Activated CD8-positive, alpha-beta memory T cell treated with anti-CD3 and anti-CD28 coated beads for 4 hours (primary cell): Measurements from ENCODE around the gene NOC4L.
"Not testable (repeated sequence)": the region's sequence is repeated elsewhere in the genome, so short reads cannot be mapped to it uniquely, and the experiment has no call there.

ENCODE experiments used
- DNase-seq, 2 donors: peaks; one replicate each; pipeline ENCODE4 v3.0.0-alpha.2; 2020; ENCODE audit warnings: low read depth in 2 of 2

NOC4L gene

DNA sequence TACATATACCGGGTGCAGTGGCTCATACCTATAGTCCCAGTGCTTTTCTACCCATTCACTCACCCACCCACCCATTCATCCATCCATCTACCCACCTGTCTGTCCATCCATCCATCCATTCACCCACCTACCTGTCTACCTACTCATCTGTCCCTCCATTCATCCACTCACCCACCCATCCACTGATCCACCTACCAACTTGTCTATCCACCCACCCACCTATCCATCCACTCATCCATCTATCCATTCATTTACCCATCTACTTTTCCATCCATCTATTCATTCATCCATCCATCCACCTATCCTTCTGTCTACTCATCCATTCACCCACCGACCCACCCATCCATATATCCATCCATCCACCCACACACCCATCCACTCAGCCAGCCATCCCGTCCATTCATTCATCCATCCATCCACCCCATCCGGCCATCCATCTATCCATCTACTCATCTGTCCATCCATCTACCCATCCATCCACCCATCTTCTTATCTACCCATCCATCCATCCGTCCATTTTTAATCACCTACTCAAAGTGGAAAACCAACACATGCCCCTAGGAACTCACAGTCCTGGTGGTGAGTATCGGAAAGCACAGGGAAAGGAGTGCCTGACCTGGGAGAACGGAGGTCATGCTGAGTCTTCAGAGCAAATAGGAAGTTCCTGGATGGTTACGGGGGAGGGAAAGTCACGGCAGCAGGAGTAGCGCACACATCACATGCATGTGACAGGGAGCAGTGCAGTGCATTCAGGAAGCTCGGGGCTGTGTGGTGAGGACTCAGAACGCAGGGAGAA lies 20.1 kb upstream of the NOC4L start:
- no peak for DNase-seq

DNA sequence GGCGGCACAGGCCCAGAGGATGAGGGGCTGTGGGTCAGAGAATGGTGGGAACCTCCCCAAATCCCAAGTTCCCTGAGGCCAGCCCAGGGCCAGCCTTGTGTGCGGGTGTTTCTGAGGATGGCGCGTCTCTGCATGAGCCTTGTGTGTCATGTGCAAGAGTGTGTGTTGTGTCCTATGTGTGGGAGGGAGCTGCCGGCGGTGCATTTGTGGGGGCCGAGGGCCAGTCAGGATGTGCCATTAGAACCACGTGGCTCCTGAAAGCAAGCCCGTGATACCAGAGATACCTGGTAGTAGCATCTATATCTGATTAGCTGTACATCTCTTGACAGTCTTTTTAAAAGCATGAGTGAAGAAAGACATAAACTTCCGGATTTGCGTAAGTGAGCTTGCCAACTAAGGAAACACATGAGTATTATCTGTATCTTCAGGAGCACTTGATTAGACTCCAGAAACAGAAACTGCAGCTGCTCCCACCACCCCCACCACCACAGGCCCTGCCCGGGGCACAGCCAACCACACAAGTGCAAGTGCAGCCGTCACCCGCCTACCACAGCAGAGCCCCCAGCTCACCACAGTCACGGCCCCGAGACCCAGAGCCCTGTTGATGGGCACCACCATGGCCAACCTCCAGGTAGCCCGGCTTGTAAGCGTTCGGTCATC lies 19.4 kb upstream of the NOC4L start:
- DNase-seq, result no peak

DNA sequence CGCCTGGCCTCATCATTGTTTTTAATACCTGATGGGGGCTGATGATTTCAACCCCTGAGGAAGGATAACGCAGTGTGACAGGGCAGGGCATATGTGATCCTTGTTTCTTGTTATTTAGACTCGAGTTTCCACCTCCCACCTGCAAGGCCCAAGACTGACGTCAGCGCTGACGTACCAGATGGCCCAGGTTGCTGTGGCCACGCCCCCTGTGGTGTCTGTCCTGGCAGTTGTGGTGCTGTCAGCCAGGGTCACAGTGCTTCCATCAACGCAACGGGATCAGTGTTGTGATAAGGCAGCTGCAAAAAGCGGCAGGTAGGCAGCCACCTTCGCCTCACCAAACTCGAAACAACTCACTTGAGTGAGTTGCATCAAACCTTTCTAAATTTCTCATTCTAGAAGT lies 18.5 kb upstream of the NOC4L start:
- DNase-seq, result no peak

DNA sequence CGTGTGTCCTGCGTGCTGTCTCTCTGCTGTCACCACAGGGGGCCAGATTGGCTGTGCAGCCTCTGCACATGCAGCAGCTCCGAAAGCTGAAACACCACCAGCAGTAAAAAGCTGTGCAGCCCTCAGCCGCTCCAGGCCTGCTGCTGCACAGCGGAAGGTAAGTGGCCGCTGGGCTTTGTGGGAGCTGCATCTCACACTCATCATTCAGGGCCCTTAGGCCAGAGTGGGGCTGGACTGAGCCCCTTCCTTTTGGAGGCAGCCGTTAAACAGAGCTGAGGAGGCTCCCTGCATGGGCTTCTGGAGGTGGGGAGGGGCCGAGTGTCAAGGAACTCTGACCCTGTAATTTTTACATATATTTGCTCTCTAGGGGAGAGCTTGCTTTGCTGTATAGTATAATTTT lies 17.2 kb upstream of the NOC4L start:
- no peak for DNase-seq

GRCh38 chr12:132129007-132129406 lies 15.2 kb upstream of the NOC4L start:
- DNase-seq, result no peak

DNA sequence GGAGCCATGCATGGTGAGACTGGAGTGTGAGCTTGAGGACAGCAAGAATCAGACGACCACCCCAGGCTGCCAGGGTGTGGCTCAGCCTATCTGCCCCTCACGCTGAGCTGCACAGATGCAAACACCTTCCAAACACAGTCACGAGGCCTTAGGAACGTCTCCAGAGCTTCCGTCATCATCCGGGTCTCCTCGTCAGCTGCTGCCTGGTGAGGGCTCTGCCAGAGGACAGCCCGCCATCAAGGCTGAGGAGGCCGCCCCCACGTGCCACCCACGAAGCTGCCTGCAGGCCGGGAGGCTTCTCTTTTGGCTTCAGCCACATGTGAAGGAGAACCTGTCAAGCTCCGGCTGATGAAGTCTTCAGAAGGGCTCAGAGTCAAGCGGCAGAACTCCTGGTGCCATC lies 13.6 kb upstream of the NOC4L start:
- DNase-seq, result no peak

GRCh38 chr12:132131229-132131628 lies 13.0 kb upstream of the NOC4L start:
- no peak for DNase-seq

GRCh38 chr12:132131952-132132351 lies 12.3 kb upstream of the NOC4L start:
- no peak for DNase-seq

GRCh38 chr12:132132609-132133430 lies 11.4 kb upstream of the NOC4L start:
- DNase-seq, result no peak

- DNase-seq, result no peak
These were observed 10.2 kb upstream of the NOC4L start for GRCh38 chr12:132133952-132134652.

DNA sequence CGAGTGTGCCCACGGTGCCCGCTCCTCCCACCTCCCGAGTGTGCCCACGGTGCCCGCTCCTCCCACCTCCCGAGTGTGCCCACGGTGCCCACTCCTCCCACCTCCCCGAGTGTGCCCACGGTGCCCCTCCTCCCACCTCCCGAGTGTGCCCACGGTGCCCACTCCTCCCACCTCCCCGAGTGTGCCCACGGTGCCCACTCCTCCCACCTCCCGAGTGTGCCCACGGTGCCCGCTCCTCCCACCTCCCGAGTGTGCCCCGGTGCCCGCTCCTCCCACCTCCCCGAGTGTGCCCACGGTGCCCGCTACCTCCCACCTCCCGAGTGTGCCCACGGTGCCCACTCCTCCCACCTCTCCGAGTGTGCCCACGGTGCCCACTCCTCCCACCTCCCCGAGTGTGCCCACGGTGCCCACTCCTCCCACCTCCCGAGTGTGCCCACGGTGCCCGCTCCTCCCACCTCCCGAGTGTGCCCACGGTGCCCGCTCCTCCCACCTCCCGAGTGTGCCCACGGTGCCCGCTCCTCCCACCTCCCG lies 9.5 kb upstream of the NOC4L start:
- not testable (repeated sequence) for DNase-seq

DNA sequence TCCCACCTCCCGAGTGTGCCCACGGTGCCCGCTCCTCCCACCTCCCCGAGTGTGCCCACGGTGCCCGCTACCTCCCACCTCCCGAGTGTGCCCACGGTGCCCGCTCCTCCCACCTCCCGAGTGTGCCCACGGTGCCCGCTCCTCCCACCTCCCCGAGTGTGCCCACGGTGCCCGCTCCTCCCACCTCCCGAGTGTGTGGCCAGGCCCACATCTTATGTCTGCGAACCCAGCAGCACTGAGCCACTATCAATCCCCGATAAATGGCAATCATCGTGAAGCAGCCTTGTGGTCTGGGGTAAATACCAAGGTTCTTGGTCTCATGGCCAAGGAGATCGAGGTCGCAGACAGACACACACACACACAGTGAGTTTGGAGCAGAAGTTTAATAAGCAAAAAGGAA lies 8.0 kb upstream of the NOC4L start:
- not testable (repeated sequence) for DNase-seq

DNA sequence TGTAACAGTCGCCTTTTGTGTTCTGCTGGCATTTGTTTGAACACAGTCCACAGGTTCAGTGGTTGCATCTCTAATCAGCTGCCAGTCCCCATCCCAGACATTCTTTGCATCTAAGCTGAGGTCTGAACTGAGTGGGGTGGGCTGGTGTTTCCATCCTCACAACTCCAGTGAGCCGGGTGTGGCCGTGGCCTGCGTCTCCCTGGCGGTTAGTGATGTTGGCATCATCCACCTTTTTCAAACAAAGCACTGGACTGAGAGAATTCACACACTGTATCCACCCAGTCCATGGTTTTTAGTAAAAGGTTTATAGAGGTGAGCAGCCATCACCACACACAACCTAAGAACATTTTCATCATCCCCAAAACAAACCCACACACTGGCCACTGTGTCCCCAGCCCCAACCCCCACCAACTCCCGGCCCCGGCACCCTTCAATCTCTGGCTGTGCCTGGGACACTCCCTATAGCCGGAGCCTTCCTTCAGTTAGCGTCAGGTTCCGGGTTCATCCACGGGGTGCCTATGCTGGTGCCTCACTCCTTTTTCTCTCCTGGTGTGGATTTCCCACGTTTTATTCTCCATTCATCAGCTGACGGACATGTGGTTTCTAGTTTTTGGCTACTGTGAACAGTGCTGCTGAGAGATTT lies 6.7 kb upstream of the NOC4L start:
- DNase-seq, result no peak

- no peak for DNase-seq
These were observed 5.1 kb upstream of the NOC4L start for GRCh38 chr12:132138941-132139871.

DNA sequence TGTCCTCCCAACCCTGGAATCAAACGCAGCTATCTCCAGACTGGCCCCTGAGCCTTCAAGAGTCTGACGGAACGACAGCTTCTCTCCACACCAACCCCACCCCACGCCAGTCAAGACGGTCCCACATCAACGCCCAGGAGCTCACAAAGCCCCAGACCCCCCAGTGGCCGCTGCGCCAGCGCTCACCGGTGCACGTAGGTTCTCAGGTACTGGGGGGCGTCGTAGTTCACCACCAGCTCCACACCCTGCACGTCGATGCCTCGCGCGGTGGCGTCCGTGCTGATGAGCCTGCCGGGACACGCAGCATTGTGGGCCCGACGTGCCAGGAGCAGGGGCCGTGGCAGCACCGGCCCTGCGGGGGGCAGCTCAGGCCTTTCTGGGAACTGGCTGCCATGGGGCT lies 4.3 kb upstream of the NOC4L start:
- no peak for DNase-seq

DNA sequence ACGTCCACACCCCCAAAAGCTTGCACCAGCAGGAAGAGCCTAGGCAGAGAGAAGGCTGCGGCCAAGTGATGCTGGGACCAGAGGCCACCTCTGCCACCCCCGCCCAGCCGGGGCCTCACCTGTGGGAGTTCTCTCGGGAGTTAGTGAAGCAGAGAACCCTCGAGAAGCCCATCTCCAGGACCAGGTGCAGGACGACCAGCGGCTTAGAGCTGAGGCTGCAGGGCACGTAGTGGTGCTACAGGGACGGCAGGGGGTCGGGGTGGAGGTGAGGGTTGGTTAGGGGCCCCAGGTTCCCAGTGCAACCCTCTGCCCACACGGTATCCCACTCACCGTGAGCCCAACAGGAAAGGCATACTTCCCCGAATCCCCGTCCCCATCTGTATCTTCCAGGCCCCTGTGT lies 3.8 kb upstream of the NOC4L start:
- DNase-seq, result no peak

- DNase-seq, result no peak
These were observed 3.1 kb upstream of the NOC4L start for GRCh38 chr12:132140918-132141841.

- DNase-seq, result no peak
These were observed 2.1 kb upstream of the NOC4L start for GRCh38 chr12:132141976-132142678.
